ENCODE data around the gene NADK2. TPM values are rescaled to one million over a fixed set of nuclear protein-coding genes. Genes with fewer than 3 reads are reported as not detected.

The NADK2 gene
- total RNA-seq, 1 donor from 2014 or later: 27.1 TPM

- Histone ChIP-seq H3K9me3 (ENCODE audit: control insufficient read depth in 3 of 3, low read length in 3 of 3) (no peaks in the 10 kb centered on the region), H3K4me3 (ENCODE audit: low read length in 3 of 3) (no peak overlapping the region), H3K36me3 (ENCODE audit: control insufficient read depth in 3 of 3, insufficient read depth in 3 of 3, low read length in 3 of 3) (peaks cover 16 to 73% (median 57%) of the 10 kb centered on the region in 3 donors), H3K9ac (ENCODE audit: low read depth in 1 of 3, low read length in 3 of 3) (no peak overlapping the region), H3K27me3 (ENCODE audit: control insufficient read depth in 3 of 3, insufficient read depth in 3 of 3, low read length in 3 of 3) (no peaks in the 10 kb centered on the region), H3K27ac (ENCODE audit: low read depth, low read length) (no peak overlapping the region), H3K4me1 (ENCODE audit: control insufficient read depth in 3 of 3, insufficient read depth in 3 of 3, low read length in 3 of 3) (no peaks in the 10 kb centered on the region)
Observed at GRCh38 chr5:36172599-36172998, 69.1 kb downstream of the NADK2 start.

- no peak overlapping the region for H3K27ac ChIP-seq (ENCODE audit: low read depth, low read length)
- no peaks in the 10 kb centered on the region for H3K9me3 ChIP-seq (ENCODE audit: control insufficient read depth in 3 of 3, low read length in 3 of 3)
- no peak overlapping the region for H3K4me3 ChIP-seq (ENCODE audit: low read length in 3 of 3)
- H3K27me3 ChIP-seq (ENCODE audit: control insufficient read depth in 3 of 3, insufficient read depth in 3 of 3, low read length in 3 of 3): no peaks in the 10 kb centered on the region
- H3K36me3 ChIP-seq (ENCODE audit: control insufficient read depth in 3 of 3, insufficient read depth in 3 of 3, low read length in 3 of 3): peaks cover 16 to 73% (median 58%) of the 10 kb centered on the region in 3 donors
- H3K4me1 ChIP-seq (ENCODE audit: control insufficient read depth in 3 of 3, insufficient read depth in 3 of 3, low read length in 3 of 3): no peaks in the 10 kb centered on the region
- H3K9ac ChIP-seq (ENCODE audit: low read depth in 1 of 3, low read length in 3 of 3): no peak overlapping the region
Observed at GRCh38 chr5:36170832-36171424, 70.8 kb downstream of the NADK2 start.

- Histone ChIP-seq H3K9ac (ENCODE audit: low read depth in 1 of 3, low read length in 3 of 3) (no peak overlapping the region), H3K4me1 (ENCODE audit: control insufficient read depth in 3 of 3, insufficient read depth in 3 of 3, low read length in 3 of 3) (no peaks in the 10 kb centered on the region), H3K36me3 (ENCODE audit: control insufficient read depth in 3 of 3, insufficient read depth in 3 of 3, low read length in 3 of 3) (peaks cover 23 to 81% (median 66%) of the 10 kb centered on the region in 3 donors), H3K9me3 (ENCODE audit: control insufficient read depth in 3 of 3, low read length in 3 of 3) (no peaks in the 10 kb centered on the region), H3K27me3 (ENCODE audit: control insufficient read depth in 3 of 3, insufficient read depth in 3 of 3, low read length in 3 of 3) (no peaks in the 10 kb centered on the region), H3K4me3 (ENCODE audit: low read length in 3 of 3) (no peak overlapping the region), H3K27ac (ENCODE audit: low read depth, low read length) (no peak overlapping the region)
Observed at GRCh38 chr5:36168737-36169136, 73.0 kb downstream of the NADK2 start.

- peaks cover 15 to 57% (median 47%) of the 10 kb centered on the region in 3 donors for H3K36me3 ChIP-seq (ENCODE audit: control insufficient read depth in 3 of 3, insufficient read depth in 3 of 3, low read length in 3 of 3)
- no peak overlapping the region for H3K27ac ChIP-seq (ENCODE audit: low read depth, low read length)
- H3K9ac ChIP-seq (ENCODE audit: low read depth in 1 of 3, low read length in 3 of 3): no peak overlapping the region
- no peaks in the 10 kb centered on the region for H3K9me3 ChIP-seq (ENCODE audit: control insufficient read depth in 3 of 3, low read length in 3 of 3)
- H3K4me1 ChIP-seq (ENCODE audit: control insufficient read depth in 3 of 3, insufficient read depth in 3 of 3, low read length in 3 of 3): no peaks in the 10 kb centered on the region
- H3K27me3 ChIP-seq (ENCODE audit: control insufficient read depth in 3 of 3, insufficient read depth in 3 of 3, low read length in 3 of 3): no peaks in the 10 kb centered on the region
- H3K4me3 ChIP-seq (ENCODE audit: low read length in 3 of 3): no peak overlapping the region
Observed at GRCh38 chr5:36164461-36164860, 77.3 kb downstream of the NADK2 start.

GRCh38 chr5:36162810-36163486, 78.8 kb downstream of the NADK2 start:
- Histone ChIP-seq H3K27ac (ENCODE audit: low read depth, low read length) (no peak overlapping the region), H3K4me3 (ENCODE audit: low read length in 3 of 3) (no peak overlapping the region), H3K27me3 (ENCODE audit: control insufficient read depth in 3 of 3, insufficient read depth in 3 of 3, low read length in 3 of 3) (no peaks in the 10 kb centered on the region), H3K9ac (ENCODE audit: low read depth in 1 of 3, low read length in 3 of 3) (no peak overlapping the region), H3K4me1 (ENCODE audit: control insufficient read depth in 3 of 3, insufficient read depth in 3 of 3, low read length in 3 of 3) (peaks cover 0 to under 1% (median 0%) of the 10 kb centered on the region in 3 donors), H3K9me3 (ENCODE audit: control insufficient read depth in 3 of 3, low read length in 3 of 3) (no peaks in the 10 kb centered on the region), H3K36me3 (ENCODE audit: control insufficient read depth in 3 of 3, insufficient read depth in 3 of 3, low read length in 3 of 3) (peaks cover 11 to 46% (median 40%) of the 10 kb centered on the region in 3 donors)

GRCh38 chr5:36161361-36161760, 80.4 kb downstream of the NADK2 start:
- Histone ChIP-seq H3K4me3 (ENCODE audit: low read length in 3 of 3) (no peak overlapping the region), H3K36me3 (ENCODE audit: control insufficient read depth in 3 of 3, insufficient read depth in 3 of 3, low read length in 3 of 3) (peaks cover 11 to 34% (median 31%) of the 10 kb centered on the region in 3 donors), H3K27me3 (ENCODE audit: control insufficient read depth in 3 of 3, insufficient read depth in 3 of 3, low read length in 3 of 3) (no peaks in the 10 kb centered on the region), H3K9ac (ENCODE audit: low read depth in 1 of 3, low read length in 3 of 3) (no peak overlapping the region), H3K4me1 (ENCODE audit: control insufficient read depth in 3 of 3, insufficient read depth in 3 of 3, low read length in 3 of 3) (peaks cover 0 to 6% (median 2%) of the 10 kb centered on the region in 3 donors), H3K9me3 (ENCODE audit: control insufficient read depth in 3 of 3, low read length in 3 of 3) (no peaks in the 10 kb centered on the region), H3K27ac (ENCODE audit: low read depth, low read length) (no peak overlapping the region)

GRCh38 chr5:36160617-36161016, 81.1 kb downstream of the NADK2 start:
- Histone ChIP-seq H3K27me3 (ENCODE audit: control insufficient read depth in 3 of 3, insufficient read depth in 3 of 3, low read length in 3 of 3) (no peaks in the 10 kb centered on the region), H3K4me1 (ENCODE audit: control insufficient read depth in 3 of 3, insufficient read depth in 3 of 3, low read length in 3 of 3) (peaks cover 0 to 13% (median 9%) of the 10 kb centered on the region in 3 donors), H3K27ac (ENCODE audit: low read depth, low read length) (no peak overlapping the region), H3K9ac (ENCODE audit: low read depth in 1 of 3, low read length in 3 of 3) (no peak overlapping the region), H3K4me3 (ENCODE audit: low read length in 3 of 3) (no peak overlapping the region), H3K9me3 (ENCODE audit: control insufficient read depth in 3 of 3, low read length in 3 of 3) (no peaks in the 10 kb centered on the region), H3K36me3 (ENCODE audit: control insufficient read depth in 3 of 3, insufficient read depth in 3 of 3, low read length in 3 of 3) (peaks cover 11 to 31% (median 30%) of the 10 kb centered on the region in 3 donors)

GRCh38 chr5:36158144-36158543, 83.6 kb downstream of the NADK2 start:
- no peaks in the 10 kb centered on the region for H3K27me3 ChIP-seq (ENCODE audit: control insufficient read depth in 3 of 3, insufficient read depth in 3 of 3, low read length in 3 of 3)
- no peak overlapping the region for H3K4me3 ChIP-seq (ENCODE audit: low read length in 3 of 3)
- no peak overlapping the region for H3K27ac ChIP-seq (ENCODE audit: low read depth, low read length)
- no peaks in the 10 kb centered on the region for H3K9me3 ChIP-seq (ENCODE audit: control insufficient read depth in 3 of 3, low read length in 3 of 3)
- peaks cover 3 to 25% (median 23%) of the 10 kb centered on the region in 3 donors for H3K36me3 ChIP-seq (ENCODE audit: control insufficient read depth in 3 of 3, insufficient read depth in 3 of 3, low read length in 3 of 3)
- no peak overlapping the region for H3K9ac ChIP-seq (ENCODE audit: low read depth in 1 of 3, low read length in 3 of 3)
- H3K4me1 ChIP-seq (ENCODE audit: control insufficient read depth in 3 of 3, insufficient read depth in 3 of 3, low read length in 3 of 3): peaks cover 3 to 20% (median 12%) of the 10 kb centered on the region in 3 donors

GRCh38 chr5:36156619-36157018, 85.1 kb downstream of the NADK2 start:
- no peak overlapping the region for H3K4me3 ChIP-seq (ENCODE audit: low read length in 3 of 3)
- peak overlapping the region; percentile 1 for H3K27ac ChIP-seq (ENCODE audit: low read depth, low read length)
- H3K9ac ChIP-seq (ENCODE audit: low read depth in 1 of 3, low read length in 3 of 3): no peak overlapping the region
- peaks cover 13 to 31% (median 19%) of the 10 kb centered on the region in 3 donors for H3K4me1 ChIP-seq (ENCODE audit: control insufficient read depth in 3 of 3, insufficient read depth in 3 of 3, low read length in 3 of 3)
- peaks cover 0 to 21% (median 18%) of the 10 kb centered on the region in 3 donors for H3K36me3 ChIP-seq (ENCODE audit: control insufficient read depth in 3 of 3, insufficient read depth in 3 of 3, low read length in 3 of 3)
- H3K9me3 ChIP-seq (ENCODE audit: control insufficient read depth in 3 of 3, low read length in 3 of 3): no peaks in the 10 kb centered on the region
- no peaks in the 10 kb centered on the region for H3K27me3 ChIP-seq (ENCODE audit: control insufficient read depth in 3 of 3, insufficient read depth in 3 of 3, low read length in 3 of 3)

- Histone ChIP-seq H3K4me1 (ENCODE audit: control insufficient read depth in 3 of 3, insufficient read depth in 3 of 3, low read length in 3 of 3) (peaks cover 15 to 31% (median 19%) of the 10 kb centered on the region in 3 donors), H3K27me3 (ENCODE audit: control insufficient read depth in 3 of 3, insufficient read depth in 3 of 3, low read length in 3 of 3) (no peaks in the 10 kb centered on the region), H3K36me3 (ENCODE audit: control insufficient read depth in 3 of 3, insufficient read depth in 3 of 3, low read length in 3 of 3) (peaks cover 0 to 18% (median 15%) of the 10 kb centered on the region in 3 donors), H3K27ac (ENCODE audit: low read depth, low read length) (peak overlapping the region; percentile 1), H3K4me3 (ENCODE audit: low read length in 3 of 3) (no peak overlapping the region), H3K9ac (ENCODE audit: low read depth in 1 of 3, low read length in 3 of 3) (no peak overlapping the region), H3K9me3 (ENCODE audit: control insufficient read depth in 3 of 3, low read length in 3 of 3) (no peaks in the 10 kb centered on the region)
Observed at GRCh38 chr5:36156121-36156601, 85.6 kb downstream of the NADK2 start.

Data from skeletal muscle tissue (tissue), 4 donors.